Glomerular visceral epithelial cell (primary cell): ENCODE data around the gene DAB1.

Source experiments
- DNase-seq: peaks from one replicate; pipeline ENCODE4 v3.0.0-alpha.2; 2016; ENCODE audit errors: extremely low spot score

The DAB1 gene

DNA sequence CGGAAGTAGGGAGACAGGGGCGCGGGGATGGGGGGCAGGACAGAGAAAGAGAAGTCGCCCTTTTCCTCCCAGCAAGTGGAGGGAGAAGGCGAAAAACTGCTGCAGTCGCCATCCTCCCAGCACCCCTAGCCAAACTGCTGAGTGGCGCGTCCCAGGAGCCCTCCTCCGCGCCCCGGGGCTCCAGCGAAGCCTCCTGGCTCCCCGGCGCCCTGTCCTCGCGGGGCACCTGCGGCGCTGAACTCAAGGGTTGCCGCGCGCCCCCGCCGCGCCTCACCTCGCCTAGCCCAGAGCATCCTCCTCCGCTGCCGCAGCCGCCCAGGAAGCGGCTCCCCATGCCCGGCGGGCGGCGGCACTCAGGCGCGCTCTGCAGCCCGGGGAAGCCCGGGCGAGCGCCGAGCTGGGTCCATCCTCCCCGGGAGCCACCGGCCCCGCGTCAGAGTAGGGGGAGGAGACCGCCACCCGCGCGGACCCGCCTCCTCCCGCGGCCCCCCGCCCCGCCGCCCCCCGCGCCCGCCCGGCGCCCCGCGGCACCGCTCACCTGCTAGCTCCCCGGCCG lies at the start of gene DAB1:
DAB1 (minus strand) TSS at position 405 of the 556 bp plus-strand sequence. CDS start 133,030 bp downstream, outside the sequence.
- DNase-seq = no peak

DNA sequence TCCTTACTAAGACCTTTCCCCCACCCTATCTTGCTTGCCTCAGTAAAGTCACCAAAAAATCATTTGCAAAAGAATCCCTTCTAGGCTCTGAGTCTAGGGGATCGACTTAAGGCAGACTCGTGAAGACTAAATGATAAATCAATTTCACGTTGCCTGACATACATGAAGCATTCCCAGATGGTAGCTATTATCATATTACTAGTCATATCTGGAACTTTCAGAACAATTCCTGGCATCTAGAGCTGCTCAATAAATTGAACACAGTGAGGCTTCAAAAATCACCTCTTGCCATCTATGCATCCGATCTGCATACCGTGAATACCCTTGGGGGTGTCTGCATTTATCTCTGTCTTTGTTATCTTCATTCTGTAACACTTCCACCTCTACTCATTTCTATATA lies 49.6 kb upstream of the DAB1 start:
- no peak for DNase-seq

DNA sequence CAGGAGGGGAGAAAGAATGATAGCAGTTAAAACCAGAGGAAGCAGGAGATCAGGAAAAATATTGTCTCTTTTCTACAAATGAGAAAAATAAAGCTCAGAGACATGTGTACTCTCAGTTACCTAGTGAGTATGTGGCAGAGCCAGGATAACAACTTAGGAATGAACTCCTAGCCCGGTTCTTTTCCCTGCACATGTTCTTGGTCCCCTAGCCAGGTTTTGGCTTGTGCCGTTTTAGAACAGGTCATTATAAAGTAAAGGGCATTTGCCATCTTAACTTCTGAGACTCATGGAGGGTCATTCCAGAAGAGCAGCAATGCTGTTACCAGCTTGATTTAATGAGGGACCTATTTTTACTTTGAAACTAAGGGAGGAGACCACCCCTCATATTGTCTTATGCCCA lies 48.1 kb upstream of the DAB1 start:
- DNase-seq = no peak

DNA sequence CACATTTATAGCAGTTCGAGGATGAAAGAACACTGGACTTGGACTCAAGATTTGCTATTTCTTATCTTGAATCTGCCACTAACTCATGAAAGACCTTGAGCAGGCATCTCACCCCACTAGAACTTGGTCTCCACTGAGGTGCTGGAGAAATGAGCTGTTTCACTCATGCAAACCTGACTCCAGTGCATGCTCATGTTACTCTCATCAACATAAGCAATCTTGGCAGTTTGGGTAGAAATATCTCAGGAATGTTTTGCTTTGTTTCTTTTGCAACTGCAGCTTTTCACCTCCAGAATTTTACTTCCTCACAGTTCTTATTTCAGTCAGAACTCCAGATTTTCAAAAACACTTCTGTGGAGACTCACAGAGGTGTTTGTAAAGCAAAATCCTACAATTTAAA lies 46.2 kb upstream of the DAB1 start:
- no peak for DNase-seq

DNA sequence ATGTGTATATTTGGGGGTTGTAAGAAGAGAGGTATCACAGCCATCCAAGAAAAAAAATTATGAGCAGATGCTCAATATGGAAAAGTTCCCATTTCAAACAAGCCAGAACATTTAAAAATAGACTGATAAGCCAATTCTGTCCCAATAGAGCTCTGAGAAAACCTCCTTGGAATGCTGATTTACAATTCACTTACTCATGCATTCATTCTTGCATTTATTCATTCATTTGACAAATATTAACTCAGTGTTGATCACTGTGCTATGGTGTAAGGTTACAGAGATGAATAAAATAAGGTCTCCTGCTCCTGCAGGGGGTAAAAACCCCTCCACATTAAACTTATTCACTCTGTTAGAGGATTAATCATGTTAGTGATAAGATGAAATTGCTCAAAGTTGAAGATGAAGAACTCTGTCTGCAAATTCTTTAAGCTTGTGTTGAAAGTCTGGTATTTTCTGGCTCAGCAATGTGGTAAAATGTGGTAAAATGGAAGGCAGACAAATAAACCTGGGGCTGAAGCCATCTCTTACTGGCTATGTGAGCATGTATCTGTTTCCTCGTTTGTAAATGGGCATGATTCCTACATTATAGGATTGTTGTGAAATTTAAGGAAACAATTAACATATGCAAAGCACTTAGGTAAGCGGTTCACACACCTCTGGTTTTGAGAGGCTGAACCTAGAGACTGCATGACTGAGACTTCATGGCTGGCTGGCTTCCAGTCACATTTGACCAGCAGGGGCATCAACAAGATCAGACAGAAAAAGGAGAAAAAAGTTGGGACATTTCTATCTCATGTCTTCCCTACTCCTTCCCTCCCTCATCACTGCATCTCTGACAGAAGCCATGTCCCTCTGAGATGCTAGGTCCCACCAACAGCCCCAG lies 45.0 kb upstream of the DAB1 start:
- DNase-seq = peak; percentile 6

DNA sequence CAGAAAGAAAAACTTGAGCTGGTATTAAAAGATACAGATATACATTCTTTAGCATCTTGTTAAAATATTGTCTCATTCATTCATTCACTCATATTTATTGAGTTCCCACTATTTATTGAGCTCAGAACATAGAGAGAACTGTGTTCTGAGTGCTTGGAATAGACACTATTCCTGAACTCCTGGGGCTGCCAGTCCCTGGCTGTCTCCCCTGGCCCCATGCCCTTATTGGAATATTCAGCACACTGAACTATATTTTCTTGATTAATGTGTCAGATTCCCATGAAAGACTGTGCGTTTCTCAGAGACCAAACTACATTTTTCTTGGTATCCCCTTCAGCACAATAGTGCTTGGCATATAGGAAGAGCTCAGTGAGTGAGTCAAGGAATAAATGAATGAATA lies 44.0 kb upstream of the DAB1 start:
- DNase-seq = no peak

DNA sequence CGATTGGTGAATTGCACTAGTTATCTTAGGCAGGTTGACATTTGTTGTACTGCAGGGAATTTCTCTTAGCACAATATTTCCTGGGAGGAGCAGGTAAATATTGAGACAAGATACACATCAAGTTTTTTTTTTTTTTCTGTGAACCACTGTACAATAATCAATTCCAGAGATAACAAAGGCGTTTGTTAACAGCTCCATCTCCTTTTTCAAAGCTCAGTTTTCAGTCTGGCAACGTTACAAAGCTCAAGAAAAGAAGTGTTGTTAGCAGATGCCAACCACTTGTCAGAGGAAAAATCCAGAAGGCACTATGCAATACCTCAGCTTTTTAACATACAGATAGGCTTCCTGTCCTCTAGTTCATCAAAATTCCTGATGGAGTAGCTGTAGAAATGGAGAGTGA lies 40.9 kb upstream of the DAB1 start:
- no peak for DNase-seq

DNA sequence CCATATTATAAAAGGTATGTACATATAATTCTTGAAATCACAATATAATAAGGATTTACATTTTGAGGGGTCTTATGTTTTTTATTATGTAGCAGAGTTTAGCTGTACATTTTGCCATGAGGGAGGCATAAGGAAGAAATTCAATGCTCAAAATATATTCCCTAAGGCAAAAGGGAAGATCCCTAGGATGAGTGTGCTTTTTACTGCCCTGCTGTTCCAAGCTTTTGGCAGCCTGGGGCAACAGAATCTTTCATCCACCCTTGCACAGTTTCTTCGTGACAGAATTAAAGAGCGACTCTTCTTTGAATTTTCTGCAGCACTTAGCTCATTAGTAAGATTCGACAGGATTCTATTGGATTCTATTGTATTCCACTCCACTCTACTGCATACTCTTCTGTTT lies 39.5 kb upstream of the DAB1 start:
- DNase-seq = no peak

DNA sequence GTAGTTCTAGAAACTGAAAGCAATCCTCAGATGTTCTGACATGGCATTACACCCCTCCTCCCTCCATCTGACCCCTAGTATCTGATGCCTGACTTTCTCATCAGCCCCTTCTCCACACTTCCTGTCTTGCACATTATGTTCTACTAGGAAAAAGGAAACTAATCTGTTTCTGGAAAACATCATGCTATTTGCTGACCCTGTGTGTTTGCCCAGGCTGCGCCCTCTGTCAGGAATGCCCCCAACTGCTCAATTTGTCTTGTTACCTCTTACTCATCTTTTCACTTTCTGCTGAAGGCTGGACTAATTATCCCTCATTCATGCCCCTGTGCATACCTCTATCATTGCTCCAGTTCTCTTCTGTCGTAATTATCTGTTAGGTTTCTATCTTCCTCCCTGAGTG lies 37.5 kb upstream of the DAB1 start:
- no peak for DNase-seq

DNA sequence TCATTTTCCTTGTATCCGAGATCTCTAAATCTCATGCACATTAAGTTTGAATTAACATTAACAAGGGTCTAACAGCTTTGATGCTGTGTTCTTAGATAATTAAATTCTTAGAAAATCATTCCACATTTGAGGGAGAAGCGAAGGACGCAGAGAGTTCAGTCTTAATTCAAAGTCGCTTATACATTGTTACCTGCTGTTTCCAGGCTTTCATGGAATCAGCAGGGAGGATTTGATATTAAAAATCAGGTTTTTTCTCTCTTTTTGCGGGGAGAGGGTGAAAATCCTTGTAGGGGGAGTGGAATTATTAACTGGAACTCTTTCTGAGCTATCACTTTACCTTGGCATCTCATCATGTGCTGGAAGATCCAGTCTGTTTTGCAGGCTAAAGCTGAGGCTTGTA lies 27.7 kb upstream of the DAB1 start:
- no peak for DNase-seq

DNA sequence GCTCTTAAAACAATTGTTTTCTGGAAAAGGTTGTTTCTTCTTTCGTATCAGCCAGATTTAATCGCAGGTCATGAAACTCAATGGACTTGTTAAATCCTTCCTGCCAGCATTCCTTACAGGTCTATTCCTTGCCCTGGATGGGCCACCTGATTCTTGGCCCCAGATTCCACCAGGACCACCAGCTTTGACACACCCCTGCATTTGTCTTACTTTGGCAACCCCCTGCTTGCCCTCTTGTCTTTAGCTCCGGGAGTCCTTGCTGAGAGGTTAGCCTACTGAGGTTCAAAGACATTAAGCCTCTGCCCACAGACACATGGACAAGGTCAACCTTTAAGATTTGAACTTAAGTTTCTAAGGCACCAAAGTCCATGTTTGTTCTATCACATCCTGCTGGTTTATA lies 27.1 kb upstream of the DAB1 start:
- no peak for DNase-seq

DNA sequence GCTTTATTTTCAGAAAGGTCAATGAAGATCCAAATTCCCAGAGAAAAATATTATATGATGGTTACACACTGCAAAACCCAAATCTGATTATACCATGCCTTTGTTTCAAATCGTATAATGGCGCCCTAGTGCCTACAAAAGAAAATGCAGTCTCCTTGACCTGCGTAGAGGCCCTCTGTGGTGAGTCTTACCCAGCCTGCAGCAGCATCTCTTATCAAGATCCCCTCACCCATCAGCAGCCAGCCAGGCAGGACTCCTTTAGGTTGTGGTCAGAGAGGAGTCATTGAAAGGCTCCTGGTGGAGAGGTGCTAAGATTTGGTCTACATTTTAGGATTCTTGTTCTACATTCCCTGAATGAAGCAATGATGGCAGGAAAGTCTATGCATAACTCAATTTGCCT lies 23.7 kb upstream of the DAB1 start:
- no peak for DNase-seq

DNA sequence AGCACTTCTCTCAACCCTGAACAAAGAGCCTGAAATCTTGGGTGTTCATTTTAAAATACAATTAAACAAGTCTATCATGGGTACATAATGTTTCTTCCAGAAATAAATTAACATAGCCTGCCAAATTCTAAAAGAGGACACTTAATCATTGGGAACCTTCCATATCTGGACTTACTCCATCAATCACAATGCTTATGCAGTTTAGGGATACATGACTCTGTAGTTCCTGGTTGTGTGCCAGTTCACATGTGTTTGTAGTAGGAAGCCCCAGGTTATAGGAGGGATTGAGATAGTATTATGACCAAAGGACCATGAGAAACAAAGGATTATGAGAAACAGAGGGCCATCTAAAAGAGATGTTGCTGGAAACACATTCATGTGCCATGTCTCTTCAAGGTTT lies 19.1 kb upstream of the DAB1 start:
- no peak for DNase-seq

DNA sequence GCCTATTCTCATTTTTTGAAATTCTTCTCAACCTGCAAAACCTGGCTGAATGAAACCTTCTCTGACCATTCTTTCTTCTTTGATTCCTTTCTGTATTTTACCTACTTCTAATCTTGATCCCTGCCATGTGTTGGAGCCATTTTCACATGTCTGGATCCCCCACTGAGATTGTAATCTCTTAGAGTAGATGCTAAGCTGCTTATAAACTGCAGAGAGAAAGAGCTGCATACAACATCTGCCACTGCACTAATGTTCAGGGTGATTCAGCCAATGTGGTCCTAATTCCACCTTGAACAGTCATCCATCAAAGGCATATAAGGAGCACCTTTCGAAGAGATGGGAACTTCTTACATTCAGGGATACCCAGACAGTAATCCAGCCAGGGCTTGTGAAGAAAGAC lies 16.2 kb upstream of the DAB1 start:
- DNase-seq = no peak

DNA sequence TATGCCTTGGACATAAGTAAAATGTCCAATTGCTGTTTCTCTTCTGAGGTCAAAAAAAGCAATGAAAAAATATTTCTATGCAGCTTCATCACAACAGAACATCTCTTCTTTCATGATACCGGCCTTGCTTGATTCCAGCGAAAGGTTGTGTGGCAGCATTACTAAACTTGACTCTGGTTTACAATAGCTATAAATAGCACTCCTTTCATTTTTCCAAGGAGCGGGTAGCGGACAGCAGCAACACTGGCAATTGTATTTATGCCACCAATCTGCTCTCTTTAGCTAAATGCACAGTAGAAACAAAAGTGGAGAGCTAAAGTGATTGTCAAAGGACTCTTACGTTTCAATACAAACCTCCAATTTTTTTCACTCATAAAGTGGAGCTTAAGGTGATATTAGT lies 7.5 kb upstream of the DAB1 start:
- no peak for DNase-seq

DNA sequence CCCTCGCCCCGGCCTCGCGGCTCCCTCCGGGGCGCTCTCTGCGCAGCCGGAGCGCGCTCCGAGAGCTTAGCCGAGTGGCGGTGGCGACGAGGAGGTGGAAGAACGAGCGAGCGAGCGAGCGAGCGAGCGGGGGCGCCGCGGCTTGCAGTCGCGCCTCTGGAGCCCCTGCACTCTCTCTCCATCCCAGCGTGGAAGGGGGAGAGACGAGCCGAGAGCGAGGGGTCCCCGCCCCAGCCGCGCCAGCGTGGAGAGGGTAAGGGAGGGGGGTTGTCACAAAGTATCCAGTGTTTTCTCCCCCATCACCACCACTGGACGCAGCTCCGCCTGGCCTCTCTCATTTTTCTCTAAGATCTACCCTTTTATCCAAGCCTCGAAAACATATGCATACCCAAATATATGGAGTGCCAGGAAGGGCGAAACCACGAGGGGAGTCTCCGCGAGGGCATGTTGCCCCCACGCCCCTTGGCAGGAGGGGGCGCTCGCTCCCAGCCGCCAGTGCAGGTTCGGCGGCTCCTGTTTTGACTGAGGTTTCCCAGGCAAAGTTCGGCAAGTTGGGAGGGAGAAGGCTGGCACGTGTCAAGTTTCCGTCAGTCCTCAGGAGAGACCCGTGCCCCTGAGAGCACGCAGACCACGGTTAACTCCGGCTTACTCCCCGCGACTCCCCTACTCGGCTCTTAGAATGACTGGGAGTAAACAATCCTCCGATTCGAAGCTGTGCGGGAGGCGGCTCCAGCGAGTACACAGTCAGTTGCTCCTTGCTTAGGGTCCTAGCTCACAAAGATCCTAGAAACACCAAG lies 569 bp upstream of the DAB1 start:
- DNase-seq = no peak

DNA sequence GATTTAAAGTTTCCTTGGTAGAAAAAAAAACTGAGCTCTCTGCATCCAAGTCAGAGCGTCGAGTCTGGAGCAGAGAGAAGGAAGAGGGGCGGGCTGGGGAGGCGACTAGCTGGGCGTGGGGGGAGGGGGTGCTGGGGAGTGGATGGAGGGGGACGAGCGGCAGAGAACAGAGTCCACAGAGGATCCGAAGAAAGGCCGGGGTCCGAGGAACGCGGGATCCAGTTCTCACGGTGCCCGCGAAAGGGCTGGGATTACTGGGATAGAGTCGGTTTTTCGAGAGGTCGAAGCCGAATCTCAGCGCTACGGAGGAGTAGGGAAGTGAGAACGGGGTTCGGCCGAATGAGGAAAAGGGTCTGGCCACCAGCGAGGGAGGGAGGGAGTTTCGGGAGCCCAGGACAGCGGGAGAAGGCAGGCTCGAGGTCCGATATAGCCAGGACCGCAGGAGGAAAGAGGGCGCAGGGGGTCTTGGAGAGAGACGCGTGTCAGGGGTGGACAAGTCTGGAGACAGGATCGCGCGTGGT lies 665 bp downstream of the DAB1 start:
- no peak for DNase-seq

DNA sequence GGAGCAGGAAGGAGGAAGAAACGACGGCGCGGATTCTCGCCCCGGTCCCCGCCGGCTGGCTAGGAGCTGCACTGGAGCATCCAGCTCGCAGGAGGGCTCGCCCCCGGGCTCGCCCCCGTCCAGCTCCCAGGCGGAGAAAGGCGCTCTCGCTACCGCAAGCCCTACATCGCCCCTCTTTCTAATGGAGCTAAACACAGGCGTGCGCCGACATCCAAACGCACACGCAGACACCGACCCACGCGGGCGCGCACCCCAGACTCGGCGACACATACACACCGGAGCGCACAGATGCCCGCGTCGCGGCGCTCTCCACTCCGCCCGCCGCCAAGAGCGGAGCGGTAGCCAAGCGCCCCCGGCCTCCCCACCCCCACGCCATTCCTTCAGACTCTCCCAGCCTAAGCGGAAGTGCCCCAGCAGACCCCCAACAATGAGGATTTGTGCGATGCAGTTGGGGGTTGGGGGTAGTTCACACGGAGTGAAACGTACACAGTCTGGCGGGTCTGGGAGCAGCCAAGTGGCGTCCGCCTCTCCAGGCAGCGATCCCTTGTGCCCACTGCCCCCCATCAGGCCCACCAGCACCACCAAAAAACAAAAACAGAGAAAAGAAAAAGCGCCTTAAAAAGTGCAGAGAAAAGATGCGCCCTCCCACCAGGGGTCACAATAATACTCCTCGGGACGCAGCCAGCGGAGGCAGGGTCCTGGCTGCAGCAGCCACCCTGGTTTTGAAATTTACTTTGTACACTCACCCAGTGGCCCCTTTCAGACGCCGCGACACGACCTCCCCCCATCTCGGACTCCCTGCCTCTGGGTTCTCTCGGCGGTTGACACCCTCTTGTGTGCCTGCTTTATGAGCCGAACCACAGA lies 1.4 kb downstream of the DAB1 start:
- DNase-seq = no peak

DNA sequence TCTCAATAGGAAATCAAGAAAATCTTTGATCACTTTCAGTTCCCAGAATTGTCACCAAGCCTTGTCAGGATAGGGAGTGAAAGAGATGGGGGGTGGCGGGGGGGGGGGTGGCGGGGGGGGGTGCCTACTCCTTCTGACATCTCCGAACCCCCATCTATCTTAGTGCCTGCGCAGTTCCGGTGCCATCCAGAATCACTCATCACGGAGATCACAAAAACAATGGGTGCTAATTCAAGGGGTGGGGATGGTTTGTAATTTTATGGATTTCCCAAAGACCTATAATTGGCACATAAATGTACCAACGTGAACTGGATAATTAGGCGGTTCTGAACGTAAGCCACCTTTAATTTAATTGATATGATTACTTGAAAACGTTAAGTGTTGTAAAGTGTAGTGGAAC lies 2.1 kb downstream of the DAB1 start:
- no peak for DNase-seq

DNA sequence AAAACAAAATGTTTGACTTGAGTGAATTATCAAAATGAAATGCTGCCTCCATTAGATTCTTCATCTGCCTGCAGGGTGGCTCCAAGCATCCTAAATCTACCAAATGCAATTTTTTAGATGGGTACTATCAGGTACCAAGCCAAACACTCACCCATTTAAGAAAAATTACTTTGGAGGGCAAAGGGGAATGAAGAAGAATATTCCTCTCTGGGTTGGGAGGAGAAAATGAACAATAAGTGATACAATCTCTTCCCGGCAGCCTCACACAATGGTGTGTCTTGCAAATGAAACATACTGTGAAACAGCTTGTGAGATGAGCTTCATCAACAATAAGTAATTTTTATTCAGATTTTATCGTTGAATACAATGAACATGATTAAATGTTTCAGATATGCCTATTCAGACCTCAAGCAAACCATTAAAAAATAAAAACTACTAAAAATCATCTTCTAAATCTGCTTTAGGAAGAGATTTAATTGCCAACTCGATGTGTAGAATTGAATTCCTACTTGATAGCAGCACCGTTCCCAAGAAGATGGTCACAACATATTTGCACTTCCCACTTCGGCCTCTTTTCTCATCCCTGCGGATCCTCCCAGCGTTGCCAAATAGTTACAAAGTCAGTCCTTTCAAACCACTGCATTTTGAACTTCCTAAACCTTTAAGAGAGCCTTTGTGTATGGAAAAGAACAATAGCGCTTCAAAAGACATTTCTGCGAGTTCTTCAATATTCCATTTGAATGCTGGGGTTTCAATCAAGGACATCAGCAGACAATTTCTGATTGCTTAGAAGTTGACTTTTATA lies 2.7 kb downstream of the DAB1 start:
- no peak for DNase-seq

DNA sequence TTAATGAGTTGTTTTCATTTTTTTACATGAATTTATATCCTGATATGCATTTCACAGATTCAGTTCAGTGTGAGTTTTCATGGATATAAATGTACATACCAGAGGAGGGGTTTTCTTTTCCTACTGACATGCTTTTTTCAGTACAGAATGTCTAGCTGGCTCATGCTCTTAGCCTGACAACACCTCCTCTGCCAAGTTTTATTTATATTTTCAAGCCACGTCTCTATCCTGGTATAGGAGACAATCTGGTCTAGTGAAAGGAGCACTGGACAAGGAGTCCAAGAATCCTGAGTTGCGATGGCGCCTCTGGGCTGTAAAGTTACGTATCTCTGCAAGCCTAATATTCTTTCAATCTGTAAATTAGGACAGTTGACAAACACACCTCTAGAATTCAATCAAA lies 4.9 kb downstream of the DAB1 start:
- DNase-seq = no peak
